HG02763 (cell line): ENCODE data around the gene ATF6B.
"Not testable (repeated sequence)": the region's sequence is repeated elsewhere in the genome, so short reads cannot be mapped to it uniquely, and the experiment has no call there.

Source experiments
- ATAC-seq: cut with Tn5 transposase; IDR thresholded peaks from one replicate; pipeline ENCODE4 v1.9.1; 2021; ENCODE audit warnings: mild to moderate bottlenecking, moderate library complexity; ENCODE audit not compliant: unreplicated experiment

The ATF6B gene

GRCh38 chr6:32083812-32084768 lies 44.0 kb downstream of the ATF6B start:
- no peak for ATAC-seq

GRCh38 chr6:32082935-32083334 lies 45.1 kb downstream of the ATF6B start:
- ATAC-seq: no peak

GRCh38 chr6:32082478-32082877 lies 45.6 kb downstream of the ATF6B start:
- ATAC-seq: no peak

- ATAC-seq: no peak
Observed at GRCh38 chr6:32081168-32081990, 46.7 kb downstream of the ATF6B start.

- ATAC-seq: no peak
Observed at GRCh38 chr6:32079566-32080290, 48.3 kb downstream of the ATF6B start.

GRCh38 chr6:32076321-32076809 lies 51.7 kb downstream of the ATF6B start:
- no peak for ATAC-seq

- no peak for ATAC-seq
Observed at GRCh38 chr6:32075781-32076180, 52.3 kb downstream of the ATF6B start.

GRCh38 chr6:32074996-32075532 lies 53.0 kb downstream of the ATF6B start:
- ATAC-seq: no peak

- ATAC-seq: no peak
Observed at GRCh38 chr6:32073613-32074012, 54.4 kb downstream of the ATF6B start.

- ATAC-seq: no peak
Observed at GRCh38 chr6:32073101-32073500, 54.9 kb downstream of the ATF6B start.

GRCh38 chr6:32070814-32071543 lies 57.1 kb downstream of the ATF6B start:
- no peak for ATAC-seq

- ATAC-seq: no peak
Observed at GRCh38 chr6:32069878-32070515, 58.0 kb downstream of the ATF6B start.

GRCh38 chr6:32069460-32069859 lies 58.6 kb downstream of the ATF6B start:
- ATAC-seq: no peak

- no peak for ATAC-seq
Observed at GRCh38 chr6:32068867-32069266, 59.2 kb downstream of the ATF6B start.

- not testable (repeated sequence) for ATAC-seq
Observed at GRCh38 chr6:32068315-32068714, 59.7 kb downstream of the ATF6B start.

- ATAC-seq: not testable (repeated sequence)
Observed at GRCh38 chr6:32067521-32067920, 60.5 kb downstream of the ATF6B start.
